ENCODE results near the gene EHD2. TPM values are rescaled to one million over a fixed set of nuclear protein-coding genes. Genes with fewer than 3 reads are reported as not detected.

The EHD2 gene
- total RNA-seq, 1 experiment from 2014 or later = 60.5 TPM

DNA sequence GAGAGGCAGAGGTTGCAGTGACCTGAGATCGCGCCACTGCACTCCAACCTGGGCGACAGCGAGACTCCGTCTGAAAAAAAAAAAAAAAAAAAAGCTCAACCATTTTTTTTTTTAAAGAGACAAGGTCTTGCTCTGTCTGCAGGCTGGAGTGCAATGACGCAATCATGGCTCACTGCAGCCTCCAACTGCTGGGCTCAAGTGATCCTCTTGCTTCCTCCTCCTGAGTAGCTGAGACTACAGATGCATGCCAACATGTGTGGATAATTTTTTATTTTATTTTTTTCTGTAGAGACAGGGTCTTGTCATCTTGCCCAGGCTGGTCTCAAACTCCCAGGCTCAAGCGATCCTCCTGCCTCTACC, 10.3 kb downstream of the EHD2 start:
- Histone ChIP-seq H4K20me1 (ENCODE audit: insufficient read depth) (no peaks in the 10 kb centered on the region), H3K36me3 (ENCODE audit: control insufficient read depth in 1 of 2, insufficient read depth in 2 of 2, low read length in 2 of 2) (peaks cover 2 to 11% of the 10 kb centered on the region in 2 experiments; a peak in 3 of 4 replicates), H3K79me2 (ENCODE audit: insufficient read depth, low read length) (no peaks in the 10 kb centered on the region; the same call in 1 of the 2 replicates), H2AFZ (ENCODE audit: low read depth, low read length, poor library complexity, severe bottlenecking) (no peak overlapping the region), H3K4me2 (ENCODE audit: low read length) (no peak overlapping the region; the same call in 1 of the 2 replicates), H3K4me1 (ENCODE audit: control insufficient read depth in 1 of 2, insufficient read depth in 2 of 2, low read length in 2 of 2) (peaks cover 32 to 61% of the 10 kb centered on the region in 2 experiments), H3K27me3 (ENCODE audit: insufficient read depth, low read length) (no peaks in the 10 kb centered on the region), H3K9me3 (ENCODE audit: control insufficient read depth in 1 of 2, insufficient read depth in 1 of 2, low read depth in 1 of 2, low read length in 2 of 2) (no peaks in the 10 kb centered on the region), H3K9me2 (ENCODE audit: insufficient read depth) (no peaks in the 10 kb centered on the region), H3K27ac (ENCODE audit: low read depth, low read length) (no peak overlapping the region), H3K4me3 (replicated peaks in 1 of 2; ENCODE audit: low read depth in 1 of 2, low read length in 2 of 2) (no peak overlapping the region), H3K9ac (ENCODE audit: low read length) (no peak overlapping the region)
- CTCF ChIA-PET = interaction anchor here (0.6 to 9.2 kb wide), 4 partner anchors 11 to 801 kb away, joined by 3 to 62 read pairs (median 4); partner anchors contain the start of gene EHD2
- POLR2A ChIA-PET = interaction anchor here (0.7 to 1.4 kb wide), 4 partner anchors 8 to 27 kb away, joined by 3 to 5 read pairs (median 3); no protein-coding TSS in a partner anchor
- DNase-seq (ENCODE audit: low read depth, low spot score) = no peak
- no TSS peak for BruUV-seq (replicated peaks)
- no peak for TF ChIP-seq YY1 (IDR thresholded peaks at IDR 0.05; ENCODE audit: extremely low read depth, insufficient replicate concordance, low read depth, low read length)
- TF ChIP-seq, protein P1, sequence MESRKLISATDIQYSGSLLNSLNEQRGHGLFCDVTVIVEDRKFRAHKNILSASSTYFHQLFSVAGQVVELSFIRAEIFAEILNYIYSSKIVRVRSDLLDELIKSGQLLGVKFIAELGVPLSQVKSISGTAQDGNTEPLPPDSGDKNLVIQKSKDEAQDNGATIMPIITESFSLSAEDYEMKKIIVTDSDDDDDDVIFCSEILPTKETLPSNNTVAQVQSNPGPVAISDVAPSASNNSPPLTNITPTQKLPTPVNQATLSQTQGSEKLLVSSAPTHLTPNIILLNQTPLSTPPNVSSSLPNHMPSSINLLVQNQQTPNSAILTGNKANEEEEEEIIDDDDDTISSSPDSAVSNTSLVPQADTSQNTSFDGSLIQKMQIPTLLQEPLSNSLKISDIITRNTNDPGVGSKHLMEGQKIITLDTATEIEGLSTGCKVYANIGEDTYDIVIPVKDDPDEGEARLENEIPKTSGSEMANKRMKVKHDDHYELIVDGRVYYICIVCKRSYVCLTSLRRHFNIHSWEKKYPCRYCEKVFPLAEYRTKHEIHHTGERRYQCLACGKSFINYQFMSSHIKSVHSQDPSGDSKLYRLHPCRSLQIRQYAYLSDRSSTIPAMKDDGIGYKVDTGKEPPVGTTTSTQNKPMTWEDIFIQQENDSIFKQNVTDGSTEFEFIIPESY (IDR thresholded peaks at IDR 0.05; ENCODE audit: extremely low read depth, insufficient replicate concordance, low read length) = no peak
- peak; percentile 78 for TF ChIP-seq CEBPB (IDR thresholded peaks at IDR 0.05; ENCODE audit: low read depth)
- no peak for ATAC-seq
- RAD21 ChIA-PET (ENCODE audit: low non-redundant PET in 1 of 2, low total read pairs in 2 of 2, uncharacterized antibody in 2 of 2, unreplicated experiment in 2 of 2) = no interaction called here
- intact Hi-C loops (cut with micrococcal nuclease) = no loop called here

- Histone ChIP-seq H3K27me3 (ENCODE audit: insufficient read depth, low read length) (no peaks in the 10 kb centered on the region), H3K9me2 (ENCODE audit: insufficient read depth) (no peaks in the 10 kb centered on the region), H3K9ac (ENCODE audit: low read length) (peak overlapping the region; percentile 33), H3K4me1 (ENCODE audit: control insufficient read depth in 1 of 2, insufficient read depth in 2 of 2, low read length in 2 of 2) (peaks cover 42 to 84% of the 10 kb centered on the region in 2 experiments), H2AFZ (ENCODE audit: low read depth, low read length, poor library complexity, severe bottlenecking) (no peak overlapping the region), H3K4me3 (replicated peaks in 1 of 2; ENCODE audit: low read depth in 1 of 2, low read length in 2 of 2) (no peak overlapping the region), H3K9me3 (ENCODE audit: control insufficient read depth in 1 of 2, insufficient read depth in 1 of 2, low read depth in 1 of 2, low read length in 2 of 2) (no peaks in the 10 kb centered on the region), H3K4me2 (ENCODE audit: low read length) (peak overlapping the region; percentile 49), H3K36me3 (ENCODE audit: control insufficient read depth in 1 of 2, insufficient read depth in 2 of 2, low read length in 2 of 2) (peaks cover 2 to 17% of the 10 kb centered on the region in 2 experiments; a peak in 3 of 4 replicates), H3K79me2 (ENCODE audit: insufficient read depth, low read length) (peaks cover 7% of the 10 kb centered on the region), H3K27ac (ENCODE audit: low read depth, low read length) (peak overlapping the region; percentile 45), H4K20me1 (ENCODE audit: insufficient read depth) (no peaks in the 10 kb centered on the region)
- POLR2A ChIA-PET = interaction anchor here (0.9 to 1.2 kb wide), 3 partner anchors 13 to 18 kb away, joined by 3 read pairs; partner anchors contain the start of gene EHD2
- TF ChIP-seq, protein P2, sequence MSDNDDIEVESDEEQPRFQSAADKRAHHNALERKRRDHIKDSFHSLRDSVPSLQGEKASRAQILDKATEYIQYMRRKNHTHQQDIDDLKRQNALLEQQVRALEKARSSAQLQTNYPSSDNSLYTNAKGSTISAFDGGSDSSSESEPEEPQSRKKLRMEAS (IDR thresholded peaks at IDR 0.05) = no peak
- TF ChIP-seq ATF3 (IDR thresholded peaks at IDR 0.05) (no peak), CEBPB (IDR thresholded peaks at IDR 0.05; ENCODE audit: low read depth) (peak; percentile 54; the same call in 1 of the 2 replicates), SIN3A (IDR thresholded peaks at IDR 0.05; ENCODE audit: low read depth) (no peak)
- ATAC-seq (no peak), DNase-seq (ENCODE audit: low read depth, low spot score) (no peak)
- CTCF ChIA-PET = interaction anchor here (9.2 kb wide), 1 partner anchor 13 kb away, joined by 62 read pairs; the partner anchor contains the start of gene EHD2
- intact Hi-C loops (cut with micrococcal nuclease) = no loop called here
- no TSS peak for BruUV-seq (replicated peaks)
- RAD21 ChIA-PET (ENCODE audit: low non-redundant PET in 1 of 2, low total read pairs in 2 of 2, uncharacterized antibody in 2 of 2, unreplicated experiment in 2 of 2) = no interaction called here
Measured at GRCh38 chr19:47725759-47726401, 12.7 kb downstream of the EHD2 start.

Data from HCT116 (cell line).